Prostate gland (tissue), 2 donors: ENCODE results near the gene JMJD7.

ENCODE experiments used
- POLR2A ChIP-seq: fragments of 450-650 bp; IDR thresholded peaks from one replicate; pipeline ENCODE4 v1.6.1; 2016; ENCODE audit warnings: antibody characterized with exemption, mild to moderate bottlenecking
- TF ChIP-seq, protein P1 (sequence below), 4 experiments: fragments of 200-600 bp in 2 of 4; fragments of 450-650 bp in 2 of 4; sonication (generic) in 2 of 4; IDR thresholded peaks; 1 replicate in 3 of 4; 2 replicates in 1 of 4; pipeline ENCODE4 v1.5.1; 2016 to 2019; ENCODE audit warnings: antibody characterized with exemption in 4 of 4, mild to moderate bottlenecking in 2 of 4, moderate library complexity in 2 of 4

DNA sequence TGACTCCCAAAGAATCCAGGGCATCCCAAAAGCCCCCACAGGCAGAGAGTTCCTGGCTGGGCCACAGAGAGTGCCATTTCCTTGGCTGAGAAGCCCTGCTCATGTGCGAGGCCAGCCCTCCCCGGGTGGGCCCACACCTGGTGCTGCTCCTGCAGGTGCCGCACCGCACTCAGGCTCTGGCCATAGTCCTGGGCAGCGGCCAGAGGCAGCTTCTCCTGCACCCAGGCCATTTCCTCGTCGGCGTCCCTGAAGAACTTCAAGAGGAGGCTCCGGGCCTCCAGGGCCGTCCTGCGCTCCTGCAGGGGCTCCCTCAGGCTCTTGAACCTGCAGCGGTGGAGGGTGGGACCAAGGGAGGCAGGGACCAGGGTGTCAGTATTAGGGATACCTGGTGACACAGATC lies 28.8 kb downstream of the JMJD7 start:
- no peak for TF ChIP-seq POLR2A
- TF ChIP-seq, protein P1, sequence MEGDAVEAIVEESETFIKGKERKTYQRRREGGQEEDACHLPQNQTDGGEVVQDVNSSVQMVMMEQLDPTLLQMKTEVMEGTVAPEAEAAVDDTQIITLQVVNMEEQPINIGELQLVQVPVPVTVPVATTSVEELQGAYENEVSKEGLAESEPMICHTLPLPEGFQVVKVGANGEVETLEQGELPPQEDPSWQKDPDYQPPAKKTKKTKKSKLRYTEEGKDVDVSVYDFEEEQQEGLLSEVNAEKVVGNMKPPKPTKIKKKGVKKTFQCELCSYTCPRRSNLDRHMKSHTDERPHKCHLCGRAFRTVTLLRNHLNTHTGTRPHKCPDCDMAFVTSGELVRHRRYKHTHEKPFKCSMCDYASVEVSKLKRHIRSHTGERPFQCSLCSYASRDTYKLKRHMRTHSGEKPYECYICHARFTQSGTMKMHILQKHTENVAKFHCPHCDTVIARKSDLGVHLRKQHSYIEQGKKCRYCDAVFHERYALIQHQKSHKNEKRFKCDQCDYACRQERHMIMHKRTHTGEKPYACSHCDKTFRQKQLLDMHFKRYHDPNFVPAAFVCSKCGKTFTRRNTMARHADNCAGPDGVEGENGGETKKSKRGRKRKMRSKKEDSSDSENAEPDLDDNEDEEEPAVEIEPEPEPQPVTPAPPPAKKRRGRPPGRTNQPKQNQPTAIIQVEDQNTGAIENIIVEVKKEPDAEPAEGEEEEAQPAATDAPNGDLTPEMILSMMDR (IDR thresholded peaks at IDR 0.05) = no peak
